HEK293T (cell line): ENCODE data around the gene SLC28A1.

Experiments used
- ARNT ChIP-seq: fragments of 450-650 bp; IDR thresholded peaks from 2 replicates; pipeline ENCODE4 v1.6.1; 2017; ENCODE audit warnings: mild to moderate bottlenecking
- BHLHE40 ChIP-seq: fragments of 450-650 bp; IDR thresholded peaks from 2 replicates; pipeline ENCODE4 v1.6.1; 2016; ENCODE audit warnings: mild to moderate bottlenecking, moderate library complexity, borderline replicate concordance
- ELF4 ChIP-seq: fragments of 450-650 bp; IDR thresholded peaks from 2 replicates; pipeline ENCODE4 v1.6.1; 2017; ENCODE audit warnings: antibody characterized with exemption
- FOXK2 ChIP-seq: fragments of 450-650 bp; IDR thresholded peaks from 2 replicates; pipeline ENCODE4 v1.6.1; 2016; ENCODE audit warnings: mild to moderate bottlenecking
- FOXM1 ChIP-seq: fragments of 450-650 bp; IDR thresholded peaks from 2 replicates; pipeline ENCODE4 v1.6.1; 2017; ENCODE audit warnings: mild to moderate bottlenecking, borderline replicate concordance
- SP1 ChIP-seq: fragments of 450-650 bp; IDR thresholded peaks from 2 replicates; pipeline ENCODE4 v1.6.1; 2017
- SUZ12 ChIP-seq: fragments of 450-650 bp; IDR thresholded peaks from 2 replicates; pipeline ENCODE4 v1.6.1; 2016; ENCODE audit warnings: mild to moderate bottlenecking

DNA sequence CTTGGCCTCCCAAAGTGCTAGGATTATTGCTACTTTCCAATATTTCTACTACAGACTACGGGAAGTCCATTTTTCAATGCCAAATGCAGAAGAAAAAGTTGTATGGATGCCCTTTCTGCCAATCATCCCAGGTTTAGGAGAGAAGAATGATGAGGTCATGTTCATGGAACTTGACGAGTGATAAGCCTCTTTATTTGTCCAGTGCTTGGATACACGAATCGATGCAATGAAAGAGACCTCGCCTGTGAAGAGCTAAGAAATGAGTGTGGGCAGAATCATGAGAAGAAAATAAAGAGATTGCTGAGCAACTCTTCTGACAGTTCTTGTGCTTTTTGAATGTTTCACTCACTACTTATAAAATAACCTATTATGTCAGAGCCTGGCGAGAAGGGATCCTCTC, 996 bp upstream of the SLC28A1 start:
- no peak for TF ChIP-seq SP1
- TF ChIP-seq ELF4 = no peak
- no peak for TF ChIP-seq BHLHE40
- TF ChIP-seq FOXM1 = no peak
- no peak for TF ChIP-seq SUZ12
- TF ChIP-seq ARNT = no peak
- no peak for TF ChIP-seq FOXK2
